Bronchial epithelial cell (primary cell): Measurements from ENCODE around the gene PNMA1. TPM values are rescaled to one million over a fixed set of nuclear protein-coding genes. Genes with fewer than 3 reads are reported as not detected.

Experiments
- DNase-seq: peaks from one replicate; pipeline ENCODE4 v3.0.0-alpha.2; 2010; ENCODE audit warnings: low read depth
- FAIRE-seq: peaks from 2 replicates; lab custom pipeline; 2011; peaks lifted over from hg19 to GRCh38; lab: Jason Lieb, UNC
- H3K27me3 ChIP-seq: 2 replicates; pipeline ENCODE4 v1.5.1; 2011; ENCODE audit warnings: low read length; ENCODE audit not compliant: control insufficient read depth, insufficient read depth
- H3K36me3 ChIP-seq: 2 replicates; pipeline ENCODE4 v1.5.1; 2011; ENCODE audit warnings: low read length; ENCODE audit not compliant: control insufficient read depth, insufficient read depth
- H3K4me3 ChIP-seq: 2 replicates; pipeline ENCODE4 v1.5.1; 2011; ENCODE audit warnings: mild to moderate bottlenecking, low read depth, low read length, control low read depth
- total RNA-seq: library from RNA; depleted of rRNA; stranded (reverse); fragments of >200 nt; gene quantifications from 2 replicates; pipeline ENCODE4 v1.2.1, GENCODE V29; 2014
- TF ChIP-seq, protein P1 (sequence below): IDR thresholded peaks from 2 replicates; pipeline ENCODE4 v1.5.1; 2011; ENCODE audit warnings: mild to moderate bottlenecking, moderate library complexity, low read length, control low read depth, inconsistent platforms; ENCODE audit not compliant: insufficient read depth, severe bottlenecking

The PNMA1 gene
- total RNA-seq, 1 donor from 2014 or later = 10.5 TPM

- H3K4me3 ChIP-seq = no peak overlapping the region
- DNase-seq (no peak), FAIRE-seq (no peak)
- no peaks in the 10 kb centered on the region for H3K27me3 ChIP-seq
- TF ChIP-seq, protein P1, sequence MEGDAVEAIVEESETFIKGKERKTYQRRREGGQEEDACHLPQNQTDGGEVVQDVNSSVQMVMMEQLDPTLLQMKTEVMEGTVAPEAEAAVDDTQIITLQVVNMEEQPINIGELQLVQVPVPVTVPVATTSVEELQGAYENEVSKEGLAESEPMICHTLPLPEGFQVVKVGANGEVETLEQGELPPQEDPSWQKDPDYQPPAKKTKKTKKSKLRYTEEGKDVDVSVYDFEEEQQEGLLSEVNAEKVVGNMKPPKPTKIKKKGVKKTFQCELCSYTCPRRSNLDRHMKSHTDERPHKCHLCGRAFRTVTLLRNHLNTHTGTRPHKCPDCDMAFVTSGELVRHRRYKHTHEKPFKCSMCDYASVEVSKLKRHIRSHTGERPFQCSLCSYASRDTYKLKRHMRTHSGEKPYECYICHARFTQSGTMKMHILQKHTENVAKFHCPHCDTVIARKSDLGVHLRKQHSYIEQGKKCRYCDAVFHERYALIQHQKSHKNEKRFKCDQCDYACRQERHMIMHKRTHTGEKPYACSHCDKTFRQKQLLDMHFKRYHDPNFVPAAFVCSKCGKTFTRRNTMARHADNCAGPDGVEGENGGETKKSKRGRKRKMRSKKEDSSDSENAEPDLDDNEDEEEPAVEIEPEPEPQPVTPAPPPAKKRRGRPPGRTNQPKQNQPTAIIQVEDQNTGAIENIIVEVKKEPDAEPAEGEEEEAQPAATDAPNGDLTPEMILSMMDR = peak; percentile 33
- peaks cover 6% of the 10 kb centered on the region for H3K36me3 ChIP-seq
Observed at GRCh38 chr14:73746520-73747378, 32.6 kb upstream of the PNMA1 start.

- TF ChIP-seq, protein P1 = no peak
- FAIRE-seq = no peak
- no peak overlapping the region for H3K4me3 ChIP-seq
Observed at GRCh38 chr14:73745571-73746519, 31.7 kb upstream of the PNMA1 start.

GRCh38 chr14:73744874-73745529, 30.8 kb upstream of the PNMA1 start:
- peak; percentile 76 for DNase-seq
- Histone ChIP-seq H3K36me3 (peaks cover 5% of the 10 kb centered on the region), H3K27me3 (no peaks in the 10 kb centered on the region), H3K4me3 (no peak overlapping the region)
- FAIRE-seq = peak; percentile 86
- TF ChIP-seq, protein P1 = no peak

More at GRCh38 chr14:73745571-73746519, 31.7 kb upstream of the PNMA1 start:
- peaks cover 6% of the 10 kb centered on the region for H3K36me3 ChIP-seq
- no peak for DNase-seq
- H3K27me3 ChIP-seq = no peaks in the 10 kb centered on the region

GRCh38 chr14:73744175-73744867, 30.1 kb upstream of the PNMA1 start:
- Histone ChIP-seq H3K27me3 (no peaks in the 10 kb centered on the region), H3K4me3 (no peak overlapping the region), H3K36me3 (peaks cover 10% of the 10 kb centered on the region)
- FAIRE-seq (no peak), DNase-seq (peak; percentile 50)
- TF ChIP-seq, protein P1 = no peak

- Histone ChIP-seq H3K27me3 (no peaks in the 10 kb centered on the region), H3K36me3 (peaks cover 17% of the 10 kb centered on the region), H3K4me3 (no peak overlapping the region)
- DNase-seq (no peak), FAIRE-seq (no peak)
- TF ChIP-seq, protein P1 = no peak
Observed at GRCh38 chr14:73743431-73743931, 29.3 kb upstream of the PNMA1 start.
